Measurements from ENCODE around the gene SRRM2.

Gene SRRM2

DNA sequence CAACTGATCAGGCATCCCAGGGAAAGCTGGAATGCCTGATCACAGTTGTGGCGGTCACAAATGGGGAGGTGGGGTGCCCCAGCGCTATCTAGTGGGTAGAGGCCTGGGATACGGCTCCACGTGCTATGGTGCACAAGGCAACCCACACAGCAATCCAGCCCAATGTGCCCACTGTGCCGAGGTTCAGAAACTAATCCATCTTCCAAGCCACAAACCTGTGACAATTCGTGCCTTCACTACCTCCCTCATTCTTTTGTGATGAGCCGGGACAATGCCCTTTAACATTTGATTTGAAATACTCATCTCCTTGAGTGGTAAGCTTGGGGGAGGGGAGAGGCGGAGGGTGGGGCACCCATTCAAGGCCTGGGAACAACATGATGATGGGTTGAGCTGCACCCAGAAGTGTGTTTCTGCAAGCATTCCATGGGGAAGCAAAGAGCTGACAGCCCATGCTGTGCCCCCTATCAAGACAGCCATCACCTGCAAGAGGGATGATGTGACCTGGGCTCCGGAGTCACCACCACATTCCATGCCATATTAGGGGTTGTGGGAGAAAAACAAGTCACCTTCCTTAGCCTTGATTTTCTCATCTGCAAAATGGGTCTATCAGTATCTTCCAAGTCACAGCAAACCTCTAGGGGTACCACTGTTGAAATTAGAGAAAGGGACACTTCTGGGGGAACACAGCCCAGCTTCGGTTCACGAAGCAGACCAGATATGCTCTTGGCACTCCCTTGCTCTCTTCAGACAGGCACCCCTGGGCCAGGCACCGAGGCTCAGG is 20.9 kb downstream of the SRRM2 start:
- Mint-ChIP-seq H3K4me1 (ENCODE audit: low read depth) (peaks cover 22% of the 10 kb centered on the region), H3K27me3 (no peaks in the 10 kb centered on the region), H3K9me3 (no peaks in the 10 kb centered on the region), H3K36me3 (ENCODE audit: low read depth) (peaks cover 55% of the 10 kb centered on the region), H3K4me3 (no peak overlapping the region), H3K27ac (no peak overlapping the region)

GRCh38 chr16:2774161-2774891 is 21.9 kb downstream of the SRRM2 start:
- Mint-ChIP-seq H3K4me3 (no peak overlapping the region), H3K27me3 (no peaks in the 10 kb centered on the region), H3K4me1 (ENCODE audit: low read depth) (peaks cover 28% of the 10 kb centered on the region), H3K36me3 (ENCODE audit: low read depth) (peaks cover 48% of the 10 kb centered on the region), H3K9me3 (no peaks in the 10 kb centered on the region), H3K27ac (no peak overlapping the region)

- Mint-ChIP-seq H3K4me1 (ENCODE audit: low read depth) (peaks cover 28% of the 10 kb centered on the region), H3K27ac (peak overlapping the region; percentile 26), H3K36me3 (ENCODE audit: low read depth) (peaks cover 39% of the 10 kb centered on the region), H3K4me3 (peak overlapping the region; percentile 96), H3K9me3 (no peaks in the 10 kb centered on the region), H3K27me3 (no peaks in the 10 kb centered on the region)
Measured at GRCh38 chr16:2775131-2775716, 22.8 kb downstream of the SRRM2 start.

DNA sequence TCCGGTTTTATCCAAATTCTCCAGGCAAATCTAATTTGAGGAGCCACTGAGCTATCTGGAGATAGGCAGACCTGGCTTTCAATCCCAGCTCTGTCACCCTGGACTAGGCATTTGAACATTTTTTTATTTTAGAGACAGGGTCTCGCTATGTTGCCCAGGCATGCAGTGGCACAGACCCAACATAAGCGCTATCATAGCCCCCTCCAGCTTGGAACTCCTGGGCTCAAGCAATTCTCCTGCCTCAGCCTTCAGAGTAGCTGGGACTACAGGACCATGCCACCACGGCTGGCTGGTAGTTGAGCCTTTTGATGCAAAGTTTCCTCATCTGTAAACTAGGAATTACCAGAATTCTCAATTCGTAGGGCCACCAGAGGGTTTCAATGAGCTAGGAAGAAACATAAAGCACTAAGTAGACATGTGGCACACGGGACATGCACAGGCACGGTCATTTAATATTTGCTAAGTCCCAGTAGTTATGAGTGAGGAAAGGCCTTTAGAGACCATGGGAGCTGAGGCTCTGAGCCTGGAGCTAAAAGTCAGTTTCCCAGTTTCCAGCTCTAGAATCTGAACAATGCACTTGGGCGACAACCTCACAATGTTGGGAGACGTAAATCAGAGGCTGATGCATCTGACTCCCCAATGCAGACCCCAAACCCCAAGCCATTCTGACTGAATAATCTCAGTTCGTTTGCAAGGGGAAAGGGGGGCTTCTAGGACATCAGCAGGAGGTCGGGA is 23.5 kb downstream of the SRRM2 start:
- Mint-ChIP-seq H3K36me3 (ENCODE audit: low read depth) (peaks cover 32% of the 10 kb centered on the region), H3K4me3 (peak overlapping the region; percentile 96), H3K9me3 (no peaks in the 10 kb centered on the region), H3K27ac (peak overlapping the region; percentile 92), H3K27me3 (no peaks in the 10 kb centered on the region), H3K4me1 (ENCODE audit: low read depth) (peaks cover 28% of the 10 kb centered on the region)

DNA sequence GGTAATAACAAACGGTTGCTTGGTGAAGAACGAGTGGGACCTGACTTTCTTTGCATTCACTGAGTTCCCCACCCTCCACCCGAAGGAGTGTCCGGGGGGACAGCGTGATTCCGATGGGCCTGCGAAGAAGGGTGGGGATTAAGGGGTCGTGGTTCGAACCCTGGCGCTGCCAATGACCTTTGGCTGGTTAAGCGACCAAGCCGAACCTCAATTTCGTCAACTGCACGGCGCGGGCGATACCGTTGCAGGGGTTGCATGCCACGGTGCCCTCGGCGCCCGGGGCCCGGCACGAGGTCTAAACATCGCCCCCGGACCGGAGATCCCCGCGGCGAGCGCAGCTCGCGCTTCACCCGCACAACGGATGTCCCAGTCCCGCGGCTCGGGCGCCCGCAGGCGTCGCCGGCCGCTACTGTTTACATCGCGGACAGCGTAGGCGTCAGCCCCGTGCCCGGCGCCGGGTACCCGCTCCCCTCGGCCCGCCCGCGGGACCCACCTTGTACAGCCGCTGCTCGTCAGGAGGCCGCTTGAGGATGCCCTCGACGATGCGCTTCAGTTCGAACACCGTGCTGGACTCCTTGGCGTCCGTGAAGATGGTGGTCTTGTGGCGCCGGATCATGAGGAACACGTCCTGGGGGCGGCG is 24.2 kb downstream of the SRRM2 start:
- peak overlapping the region; percentile 92 for H3K27ac Mint-ChIP-seq
- H3K36me3 Mint-ChIP-seq (ENCODE audit: low read depth): peaks cover 27% of the 10 kb centered on the region
- no peaks in the 10 kb centered on the region for H3K27me3 Mint-ChIP-seq
- peak overlapping the region; percentile 96 for H3K4me3 Mint-ChIP-seq
- H3K4me1 Mint-ChIP-seq (ENCODE audit: low read depth): peaks cover 28% of the 10 kb centered on the region
- no peaks in the 10 kb centered on the region for H3K9me3 Mint-ChIP-seq

GRCh38 chr16:2777231-2777902 is 24.9 kb downstream of the SRRM2 start, which contains the start of gene ELOB:
TSS of gene ELOB (minus strand) at chr16:2777280. CDS start at chr16:2777239, 41 bp downstream.
- Mint-ChIP-seq H3K9me3 (no peaks in the 10 kb centered on the region), H3K27me3 (no peaks in the 10 kb centered on the region), H3K4me3 (peak within 1 kb of the TSS; percentile 96), H3K4me1 (ENCODE audit: low read depth) (peaks cover 28% of the 10 kb centered on the region), H3K27ac (peak within 1 kb of the TSS; percentile 97), H3K36me3 (ENCODE audit: low read depth) (peaks cover 22% of the 10 kb centered on the region)

- Mint-ChIP-seq H3K36me3 (ENCODE audit: low read depth) (peaks cover 16% of the 10 kb centered on the region), H3K27ac (peak overlapping the region; percentile 97), H3K27me3 (no peaks in the 10 kb centered on the region), H3K4me1 (ENCODE audit: low read depth) (peaks cover 25% of the 10 kb centered on the region), H3K4me3 (peak overlapping the region; percentile 95), H3K9me3 (no peaks in the 10 kb centered on the region)
Measured at GRCh38 chr16:2777903-2778629, 25.6 kb downstream of the SRRM2 start.

- no peaks in the 10 kb centered on the region for H3K9me3 Mint-ChIP-seq
- peak overlapping the region; percentile 95 for H3K4me3 Mint-ChIP-seq
- H3K36me3 Mint-ChIP-seq (ENCODE audit: low read depth): peaks cover 14% of the 10 kb centered on the region
- H3K4me1 Mint-ChIP-seq (ENCODE audit: low read depth): peaks cover 25% of the 10 kb centered on the region
- peak overlapping the region; percentile 97 for H3K27ac Mint-ChIP-seq
- H3K27me3 Mint-ChIP-seq: no peaks in the 10 kb centered on the region
Measured at GRCh38 chr16:2778630-2778958, 26.2 kb downstream of the SRRM2 start.

- Mint-ChIP-seq H3K27ac (peak overlapping the region; percentile 97), H3K4me1 (ENCODE audit: low read depth) (peaks cover 25% of the 10 kb centered on the region), H3K27me3 (no peaks in the 10 kb centered on the region), H3K4me3 (peak overlapping the region; percentile 95), H3K9me3 (no peaks in the 10 kb centered on the region), H3K36me3 (ENCODE audit: low read depth) (peaks cover 12% of the 10 kb centered on the region)
Measured at GRCh38 chr16:2779151-2779920, 26.9 kb downstream of the SRRM2 start.

- Mint-ChIP-seq H3K27me3 (no peaks in the 10 kb centered on the region), H3K36me3 (ENCODE audit: low read depth) (peaks cover 12% of the 10 kb centered on the region), H3K9me3 (no peaks in the 10 kb centered on the region), H3K27ac (peak overlapping the region; percentile 52), H3K4me3 (no peak overlapping the region), H3K4me1 (ENCODE audit: low read depth) (peaks cover 27% of the 10 kb centered on the region)
Measured at GRCh38 chr16:2779978-2780898, 27.8 kb downstream of the SRRM2 start.

- Mint-ChIP-seq H3K27ac (peak overlapping the region; percentile 21), H3K9me3 (no peaks in the 10 kb centered on the region), H3K4me3 (no peak overlapping the region), H3K27me3 (no peaks in the 10 kb centered on the region), H3K4me1 (ENCODE audit: low read depth) (peaks cover 19% of the 10 kb centered on the region), H3K36me3 (ENCODE audit: low read depth) (peaks cover 6% of the 10 kb centered on the region)
Measured at GRCh38 chr16:2782583-2783351, 30.3 kb downstream of the SRRM2 start.
